Measurements from ENCODE around the gene CRYAB. TPM values are rescaled to one million over a fixed set of nuclear protein-coding genes. Genes with fewer than 3 reads are reported as not detected.

The CRYAB gene
- total and polyA plus RNA-seq, 2 experiments from 2014 or later, result 15.3 to 91.8 TPM

DNA sequence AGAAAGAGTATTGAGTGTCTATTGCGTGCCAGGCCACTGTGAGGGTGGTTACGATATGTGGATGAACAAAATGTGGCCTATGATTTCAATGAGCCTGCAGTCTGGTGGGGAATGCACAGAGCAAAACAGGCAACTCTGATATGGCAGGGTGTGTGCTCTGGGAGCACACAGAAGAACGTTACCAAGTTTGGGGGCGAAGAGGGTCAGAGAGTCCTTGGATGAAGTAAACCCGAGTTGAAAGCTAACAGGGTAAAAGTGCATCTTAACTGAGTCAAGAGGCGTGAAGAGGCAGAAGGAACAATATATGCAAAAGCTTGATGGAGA, 32.0 kb downstream of the CRYAB start:
- Histone ChIP-seq H3K4me1 (ENCODE audit: low read depth) (peaks cover 7% of the 10 kb centered on the region), H3K9me3 (ENCODE audit: low read depth) (no peaks in the 10 kb centered on the region), H3K27ac (peak overlapping the region; percentile 96), H3K4me3 (peak overlapping the region; percentile 55), H3K27me3 (no peaks in the 10 kb centered on the region), H3K36me3 (peaks cover 4% of the 10 kb centered on the region)
- no peak for DNase-seq (ENCODE audit: low read depth in 1 of 2, low spot score in 1 of 2)
- no peak for TF ChIP-seq CTCF (IDR thresholded peaks at IDR 0.05; ENCODE audit: low read depth, low read length)

GRCh38 chr11:111878849-111879636, 32.5 kb downstream of the CRYAB start, which contains the start of the genes CFAP68 and FDXACB1:
TSS of gene CFAP68 (plus strand) at chr11:111879541. CDS start at chr11:111879561, 20 bp downstream.
TSS of gene FDXACB1 (minus strand) at chr11:111879165. CDS start at chr11:111879132, 33 bp downstream.
- Histone ChIP-seq H3K27ac (peak within 1 kb of the TSS; percentile 96), H3K36me3 (peaks cover 4% of the 10 kb centered on the region), H3K9me3 (ENCODE audit: low read depth) (no peaks in the 10 kb centered on the region), H3K4me1 (ENCODE audit: low read depth) (peaks cover 7% of the 10 kb centered on the region), H3K4me3 (peak within 1 kb of the TSS; percentile 55), H3K27me3 (no peaks in the 10 kb centered on the region)
- peak; percentile 99 for DNase-seq (ENCODE audit: low read depth in 1 of 2, low spot score in 1 of 2)
- peak; percentile 91 for TF ChIP-seq CTCF (IDR thresholded peaks at IDR 0.05; ENCODE audit: low read depth, low read length)

DNA sequence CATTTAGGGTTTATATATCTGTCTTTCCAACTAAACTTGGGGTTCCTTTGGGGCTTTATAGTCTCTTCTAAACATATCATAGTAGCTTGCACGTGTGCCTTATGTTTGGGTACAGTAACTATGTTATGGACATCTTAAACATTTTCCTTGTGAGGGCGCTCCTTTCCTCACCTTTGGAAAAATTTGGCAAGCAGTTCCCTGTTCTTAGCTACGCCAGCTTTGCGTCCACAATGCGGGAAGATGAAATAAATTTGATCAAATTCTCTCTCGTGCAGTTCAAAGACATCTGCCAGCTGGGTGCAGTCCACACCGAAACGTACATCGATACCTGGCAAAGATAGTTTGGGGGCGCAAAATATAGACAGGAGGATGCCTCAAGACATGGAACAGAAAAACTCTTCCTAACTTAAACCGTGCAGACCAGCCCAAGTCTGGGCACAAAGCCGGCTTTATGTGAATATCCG, 33.2 kb downstream of the CRYAB start:
- H3K36me3 ChIP-seq, result no peaks in the 10 kb centered on the region
- peak overlapping the region; percentile 96 for H3K27ac ChIP-seq
- H3K9me3 ChIP-seq (ENCODE audit: low read depth), result no peaks in the 10 kb centered on the region
- peaks cover 7% of the 10 kb centered on the region for H3K4me1 ChIP-seq (ENCODE audit: low read depth)
- H3K4me3 ChIP-seq, result peak overlapping the region; percentile 55
- no peak for TF ChIP-seq CTCF (IDR thresholded peaks at IDR 0.05; ENCODE audit: low read depth, low read length)
- no peaks in the 10 kb centered on the region for H3K27me3 ChIP-seq
- peak in 1 of 2 donors; percentile 35 for DNase-seq (ENCODE audit: low read depth in 1 of 2, low spot score in 1 of 2)

DNA sequence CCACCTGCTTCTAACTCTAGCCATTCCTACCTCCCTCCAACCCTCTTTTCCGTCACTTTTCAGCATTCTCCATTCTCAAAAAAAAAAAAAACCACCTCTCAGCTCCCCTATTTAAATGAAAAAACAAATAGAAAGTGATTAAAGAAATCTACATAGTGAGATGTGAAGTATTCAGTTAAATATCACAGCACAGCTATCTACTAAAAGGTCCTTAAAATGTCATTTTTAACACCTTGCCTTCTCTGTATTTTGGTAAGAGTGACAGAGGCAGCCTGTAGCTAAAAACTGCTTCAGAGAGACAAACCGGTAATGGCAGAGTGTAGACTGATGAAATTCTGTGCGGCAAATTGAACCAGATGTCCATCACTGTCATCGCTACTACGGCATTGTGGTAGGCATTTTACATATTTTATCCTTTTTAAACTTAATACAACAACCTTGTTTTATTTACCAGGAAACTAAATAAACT, 39.8 kb downstream of the CRYAB start:
- Histone ChIP-seq H3K4me3 (peak overlapping the region; percentile 80), H3K9me3 (ENCODE audit: low read depth) (no peaks in the 10 kb centered on the region), H3K27ac (peak overlapping the region; percentile 90), H3K27me3 (no peaks in the 10 kb centered on the region), H3K4me1 (ENCODE audit: low read depth) (peaks cover 5% of the 10 kb centered on the region), H3K36me3 (peaks cover 22% of the 10 kb centered on the region)
- DNase-seq (ENCODE audit: low read depth in 1 of 2, low spot score in 1 of 2), result no peak
- TF ChIP-seq CTCF (IDR thresholded peaks at IDR 0.05; ENCODE audit: low read depth, low read length), result no peak

DNA sequence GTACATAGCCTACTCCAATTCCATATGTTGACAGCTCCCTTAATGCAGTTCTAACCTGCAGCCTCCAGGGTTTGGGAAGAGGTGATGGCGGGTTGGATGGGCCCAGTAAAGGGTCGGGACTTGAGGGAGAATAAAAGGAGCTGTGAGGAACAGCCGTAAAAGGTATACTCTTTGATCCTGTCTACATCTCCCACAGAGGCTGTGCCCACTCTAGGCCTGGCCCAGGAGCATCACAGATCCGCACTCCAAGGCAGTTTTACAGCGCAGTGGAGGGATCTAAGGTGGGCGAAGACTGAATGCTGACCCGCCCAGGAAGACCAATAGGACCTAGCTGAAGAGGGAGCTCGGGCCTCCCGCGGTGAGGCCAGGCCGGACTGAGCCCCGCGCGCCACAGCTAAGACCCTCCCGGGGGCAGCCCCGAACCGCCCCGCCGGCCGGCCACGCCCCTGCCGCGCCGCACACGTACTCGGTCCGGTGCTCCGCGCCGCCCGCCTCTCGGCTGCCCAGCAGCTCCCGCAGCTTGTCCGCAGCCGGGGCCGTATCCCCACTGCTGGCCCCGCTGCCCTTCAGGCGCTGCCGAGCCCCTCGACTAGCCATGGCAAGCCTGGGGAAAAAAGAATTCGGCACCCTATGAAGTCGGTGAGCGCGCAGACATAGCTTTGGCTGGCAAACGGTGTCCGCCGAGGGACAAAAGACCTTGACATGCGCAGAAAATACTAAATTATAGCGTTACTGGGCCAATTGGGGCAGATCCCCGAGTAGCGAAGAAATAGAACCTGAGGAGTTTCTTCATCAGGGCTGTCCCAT, 40.5 kb downstream of the CRYAB start, which contains the start of gene ALG9:
Gene ALG9 (minus strand): TSS at position 696 of the 807 bp plus-strand sequence. CDS start 99 bp downstream, at position 597.
- peaks cover 5% of the 10 kb centered on the region for H3K4me1 ChIP-seq (ENCODE audit: low read depth)
- H3K27ac ChIP-seq, result peak within 1 kb of the TSS; percentile 90
- peak; percentile 82 to 89 for DNase-seq (ENCODE audit: low read depth in 1 of 2, low spot score in 1 of 2)

More for the DNA sequence above, 40.5 kb downstream of the CRYAB start, which contains the start of gene ALG9:
- TF ChIP-seq CTCF (IDR thresholded peaks at IDR 0.05; ENCODE audit: low read depth, low read length), result peak; percentile 42
- Histone ChIP-seq H3K9me3 (ENCODE audit: low read depth) (no peaks in the 10 kb centered on the region), H3K27me3 (no peaks in the 10 kb centered on the region), H3K4me3 (peak within 1 kb of the TSS; percentile 80), H3K36me3 (peaks cover 25% of the 10 kb centered on the region)
